IPS-20b (cell line): ENCODE results near the gene DEPP1.

Experiments used
- H3K27ac ChIP-seq: one replicate; pipeline ENCODE4 v1.5.1; 2013; ENCODE audit warnings: low read length
- H3K27me3 ChIP-seq: 2 replicates; pipeline ENCODE4 v1.6.1; 2013; ENCODE audit warnings: mild to moderate bottlenecking, low read length, inconsistent platforms; ENCODE audit not compliant: insufficient read depth
- H3K36me3 ChIP-seq: 2 replicates; pipeline ENCODE4 v1.6.1; 2013; ENCODE audit warnings: low read depth, mild to moderate bottlenecking, inconsistent platforms, low read length, moderate library complexity; ENCODE audit not compliant: insufficient read depth
- H3K4me1 ChIP-seq: 2 replicates; pipeline ENCODE4 v1.6.1; 2013; ENCODE audit warnings: mild to moderate bottlenecking, control low read depth, inconsistent platforms, low read length, moderate library complexity; ENCODE audit not compliant: insufficient read depth
- H3K4me3 ChIP-seq: 2 replicates; pipeline ENCODE4 v1.5.1; 2013; ENCODE audit warnings: mild to moderate bottlenecking, low read length, inconsistent platforms
- H3K9ac ChIP-seq: 2 replicates; pipeline ENCODE4 v1.6.1; 2013; ENCODE audit warnings: low read depth, mild to moderate bottlenecking, inconsistent platforms, low read length, moderate library complexity
- H3K9me3 ChIP-seq: 2 replicates; pipeline ENCODE4 v1.6.1; 2013; ENCODE audit warnings: mild to moderate bottlenecking, low read depth, low read length, inconsistent platforms; ENCODE audit not compliant: insufficient read depth

Gene DEPP1

GRCh38 chr10:44983066-44983894, 4.7 kb upstream of the DEPP1 start:
- no peak overlapping the region for H3K9ac ChIP-seq
- H3K27ac ChIP-seq: no peak overlapping the region
- H3K36me3 ChIP-seq: no peaks in the 10 kb centered on the region
- H3K4me3 ChIP-seq: no peak overlapping the region
- peaks cover 38% of the 10 kb centered on the region; the same call in 1 of the 2 replicates for H3K4me1 ChIP-seq
- H3K27me3 ChIP-seq: peaks cover 8% of the 10 kb centered on the region; the same call in 1 of the 2 replicates
- no peaks in the 10 kb centered on the region for H3K9me3 ChIP-seq

GRCh38 chr10:44982496-44982895, 3.9 kb upstream of the DEPP1 start:
- no peak overlapping the region for H3K9ac ChIP-seq
- no peak overlapping the region for H3K27ac ChIP-seq
- no peak overlapping the region for H3K4me3 ChIP-seq
- no peaks in the 10 kb centered on the region for H3K9me3 ChIP-seq
- peaks cover 8% of the 10 kb centered on the region; the same call in 1 of the 2 replicates for H3K27me3 ChIP-seq
- H3K4me1 ChIP-seq: peaks cover 38% of the 10 kb centered on the region; the same call in 1 of the 2 replicates
- no peaks in the 10 kb centered on the region for H3K36me3 ChIP-seq

- H3K4me1 ChIP-seq: peaks cover 38% of the 10 kb centered on the region; the same call in 1 of the 2 replicates
Measured at GRCh38 chr10:44982114-44982460, 3.5 kb upstream of the DEPP1 start.

DNA sequence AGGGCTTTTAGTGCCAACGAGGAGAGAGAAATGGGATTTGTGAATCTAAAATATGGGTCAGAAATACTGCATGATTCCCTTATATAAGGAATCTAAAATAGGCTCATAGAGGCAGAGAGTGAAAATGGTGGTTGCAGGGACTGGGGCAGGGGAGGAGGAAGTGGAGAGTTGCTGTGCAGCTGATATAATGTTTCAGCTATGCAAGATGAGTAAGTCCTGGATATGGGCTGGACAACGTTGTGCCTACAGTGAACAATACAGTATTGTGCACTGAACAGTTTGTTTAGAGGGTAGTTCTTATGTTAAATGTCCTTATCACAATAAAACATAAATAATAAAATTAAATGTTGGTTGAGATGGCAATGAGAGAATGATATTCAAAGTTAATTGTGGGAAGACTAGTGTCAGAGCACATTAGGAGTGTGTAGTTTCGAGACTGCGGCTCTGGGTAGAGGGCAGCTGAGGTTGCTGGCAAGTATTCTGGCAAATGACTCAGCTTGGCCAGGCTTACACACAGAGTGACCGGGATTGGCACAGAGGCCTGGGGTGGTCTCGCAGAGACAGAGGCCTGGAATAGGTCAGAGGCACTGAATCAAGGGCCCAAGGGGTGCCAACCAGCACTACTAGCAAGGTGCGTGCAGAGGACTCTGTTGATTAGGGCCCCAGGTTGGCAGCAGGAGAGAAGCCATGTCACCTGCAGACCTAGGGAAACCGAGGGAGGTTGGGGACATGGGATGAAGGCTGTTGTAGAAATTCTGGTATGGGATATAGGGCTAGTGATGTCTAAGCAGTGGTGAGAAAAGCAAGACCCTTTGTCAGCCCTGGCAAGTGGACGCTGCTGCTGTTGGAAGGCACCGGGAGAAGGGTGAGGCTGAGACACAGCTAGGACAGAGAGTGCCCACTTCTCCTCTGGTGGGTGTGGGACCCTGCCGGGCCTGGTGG, 2.8 kb upstream of the DEPP1 start:
- Histone ChIP-seq H3K27ac (no peak overlapping the region), H3K4me1 (peaks cover 34% of the 10 kb centered on the region; the same call in 1 of the 2 replicates), H3K27me3 (peaks cover 8% of the 10 kb centered on the region), H3K9me3 (no peaks in the 10 kb centered on the region), H3K36me3 (no peaks in the 10 kb centered on the region), H3K9ac (0 out of 2 replicates have a peak overlapping the region, but pooled peaks have one; percentile 5), H3K4me3 (no peak overlapping the region)

More at GRCh38 chr10:44982114-44982460, 3.5 kb upstream of the DEPP1 start:
- Histone ChIP-seq H3K4me3 (no peak overlapping the region), H3K9me3 (no peaks in the 10 kb centered on the region), H3K9ac (no peak overlapping the region), H3K27me3 (peaks cover 8% of the 10 kb centered on the region; the same call in 1 of the 2 replicates), H3K36me3 (no peaks in the 10 kb centered on the region), H3K27ac (no peak overlapping the region)

GRCh38 chr10:44980309-44981171, 1.9 kb upstream of the DEPP1 start:
- Histone ChIP-seq H3K9ac (0 out of 2 replicates have a peak overlapping the region, but pooled peaks have one; percentile 5), H3K4me1 (peaks cover 32% of the 10 kb centered on the region; the same call in 1 of the 2 replicates), H3K36me3 (no peaks in the 10 kb centered on the region), H3K27me3 (peaks cover 8% of the 10 kb centered on the region), H3K4me3 (no peak overlapping the region; the same call in 1 of the 2 replicates), H3K27ac (no peak overlapping the region), H3K9me3 (no peaks in the 10 kb centered on the region)

GRCh38 chr10:44979281-44980191, 927 bp upstream of the DEPP1 start:
- H3K4me1 ChIP-seq: peaks cover 30% of the 10 kb centered on the region; the same call in 1 of the 2 replicates
- peak overlapping the region; percentile 46; the same call in 1 of the 2 replicates for H3K9ac ChIP-seq
- H3K27ac ChIP-seq: peak overlapping the region; percentile 53
- peaks cover 8% of the 10 kb centered on the region for H3K27me3 ChIP-seq
- no peak overlapping the region; the same call in 1 of the 2 replicates for H3K4me3 ChIP-seq
- H3K9me3 ChIP-seq: no peaks in the 10 kb centered on the region
- no peaks in the 10 kb centered on the region for H3K36me3 ChIP-seq

- Histone ChIP-seq H3K9ac (no peak overlapping the region), H3K27me3 (peaks cover 8% of the 10 kb centered on the region), H3K36me3 (no peaks in the 10 kb centered on the region), H3K4me3 (peak overlapping the region; percentile 40), H3K9me3 (no peaks in the 10 kb centered on the region), H3K4me1 (peaks cover 40% of the 10 kb centered on the region; the same call in 1 of the 2 replicates), H3K27ac (no peak overlapping the region)
Measured at GRCh38 chr10:44978213-44978569, 418 bp downstream of the DEPP1 start.

- Histone ChIP-seq H3K9ac (no peak overlapping the region), H3K4me1 (peaks cover 43% of the 10 kb centered on the region; the same call in 1 of the 2 replicates), H3K27ac (no peak overlapping the region)
Measured at GRCh38 chr10:44977287-44978212, 1.1 kb downstream of the DEPP1 start.

GRCh38 chr10:44976352-44977198, 2.0 kb downstream of the DEPP1 start:
- no peak overlapping the region for H3K27ac ChIP-seq
- no peak overlapping the region for H3K4me3 ChIP-seq
- H3K4me1 ChIP-seq: peaks cover 43% of the 10 kb centered on the region; the same call in 1 of the 2 replicates
- H3K9ac ChIP-seq: no peak overlapping the region
- peaks cover 8% of the 10 kb centered on the region for H3K27me3 ChIP-seq
- no peaks in the 10 kb centered on the region for H3K9me3 ChIP-seq
- no peaks in the 10 kb centered on the region for H3K36me3 ChIP-seq

More at GRCh38 chr10:44977287-44978212, 1.1 kb downstream of the DEPP1 start:
- H3K4me3 ChIP-seq: peak overlapping the region; percentile 40; the same call in 1 of the 2 replicates
- no peaks in the 10 kb centered on the region for H3K9me3 ChIP-seq
- H3K36me3 ChIP-seq: no peaks in the 10 kb centered on the region
- H3K27me3 ChIP-seq: peaks cover 8% of the 10 kb centered on the region
